Endodermal cell (in vitro differentiated cells): ENCODE measurements around the gene GNAT2. TPM values are rescaled to one million over a fixed set of nuclear protein-coding genes. Genes with fewer than 3 reads are reported as not detected.

ENCODE experiments used
- DNase-seq: peaks from one replicate; pipeline ENCODE4 v3.0.0-alpha.2; 2017
- H3K27ac ChIP-seq: 2 replicates; pipeline ENCODE4 v1.5.1; 2013; ENCODE audit warnings: mild to moderate bottlenecking, low read depth, low read length, moderate library complexity
- H3K27me3 ChIP-seq: 2 replicates; pipeline ENCODE4 v1.6.1; 2013; ENCODE audit warnings: mild to moderate bottlenecking, low read length, moderate library complexity; ENCODE audit not compliant: insufficient read depth, control insufficient read depth, poor library complexity, severe bottlenecking
- H3K36me3 ChIP-seq: 2 replicates; pipeline ENCODE4 v1.7.0; 2013; ENCODE audit warnings: mild to moderate bottlenecking, low read length, moderate library complexity; ENCODE audit not compliant: control insufficient read depth, insufficient read depth
- H3K4me1 ChIP-seq: one replicate; pipeline ENCODE4 v1.7.0; 2013; ENCODE audit warnings: low read length; ENCODE audit not compliant: control insufficient read depth, insufficient read depth
- H3K4me3 ChIP-seq: 2 replicates; pipeline ENCODE4 v1.5.1; 2013; ENCODE audit warnings: mild to moderate bottlenecking, low read length, moderate library complexity
- H3K9ac ChIP-seq: 2 replicates; pipeline ENCODE4 v1.6.1; 2013; ENCODE audit warnings: mild to moderate bottlenecking, low read length, moderate library complexity; ENCODE audit not compliant: poor library complexity, severe bottlenecking; ENCODE audit errors: extremely low read depth
- H3K9me3 ChIP-seq: 2 replicates; pipeline ENCODE4 v1.6.1; 2013; ENCODE audit warnings: mild to moderate bottlenecking, low read length, moderate library complexity; ENCODE audit not compliant: control insufficient read depth
- H3K27ac Mint-ChIP-seq: 2 replicates; pipeline ENCODE4 v1.8.0; 2020; ENCODE audit warnings: mixed read lengths
- H3K27me3 Mint-ChIP-seq: 2 replicates; pipeline ENCODE4 v1.8.0; 2021; ENCODE audit warnings: mild to moderate bottlenecking, mixed read lengths; ENCODE audit not compliant: insufficient read depth
- H3K36me3 Mint-ChIP-seq: 2 replicates; pipeline ENCODE4 v1.8.0; 2020; ENCODE audit warnings: low read depth, mixed read lengths
- H3K4me1 Mint-ChIP-seq: 2 replicates; pipeline ENCODE4 v1.8.0; 2020; ENCODE audit warnings: mixed read lengths
- H3K4me3 Mint-ChIP-seq: 2 replicates; pipeline ENCODE4 v1.8.0; 2020; ENCODE audit warnings: mild to moderate bottlenecking, moderate library complexity, mixed read lengths
- H3K9me3 Mint-ChIP-seq: 2 replicates; pipeline ENCODE4 v1.8.0; 2020; ENCODE audit warnings: mild to moderate bottlenecking, mixed read lengths
- CTCF ChIP-seq: fragments of 200-600 bp; sonication (generic); conservative IDR thresholded peaks from 2 replicates; pipeline ENCODE4 v1.5.0; 2021; ENCODE audit warnings: antibody characterized with exemption, mild to moderate bottlenecking
- WGBS, 2 experiments: methylation state at CpG; one replicate each; pipeline versions ENCODE4 v1.1.5 to v1.1.7; 2013; ENCODE audit warnings: missing lambda C conversion rate in 2 of 2, mixed read lengths in 1 of 2; ENCODE audit not compliant: insufficient coverage in 1 of 2, insufficient read length in 1 of 2; 5-methylcytosine and 5-hydroxymethylcytosine counted together
- long read RNA-seq, 4 experiments: library from polyadenylated mRNA in 2 of 4; library from RNA in 1 of 4; library from capped mRNA in 1 of 4; stranded (forward) in 3 of 4; unstranded in 1 of 4; transcript quantifications; one replicate each; pipeline ENCODE4 v2.0.0, GENCODE V29; 2020 to 2021; ENCODE audit warnings: inconsistent platforms in 1 of 4
- polyA plus RNA-seq, 2 experiments: library from polyadenylated mRNA; stranded (reverse); fragments of 50-300 nt; gene quantifications; one replicate each; pipeline ENCODE4 v1.2.3, GENCODE V29; 2013
- total RNA-seq, 2 donors: library from RNA; stranded (reverse); fragmentation: NEBNext Ultra II Directional in 1 of 2; extraction: Animal tissue kit (Norgen Biotek cat#: 25700) in 1 of 2; gene quantifications; 2 replicates in 1 of 2; 3 replicates in 1 of 2; pipeline ENCODE4 v1.2.1, GENCODE V29; 2021

GNAT2 gene
- not detected for total RNA-seq
- polyA plus RNA-seq (2013, experiment 1 of 2) = not detected
- not detected for polyA plus RNA-seq (2013, experiment 2 of 2)
- long read RNA-seq, experiment 1 = 0 reads
- long read RNA-seq, experiment 2, partial matches to known transcripts = 0 of 2 reads
- long read RNA-seq, experiment 2, other reads (novel, unspliced or antisense) = 2 of 2 reads
- long read RNA-seq, experiment 3, partial matches to known transcripts = 0 of 5 reads
- long read RNA-seq, experiment 3, other reads (novel, unspliced or antisense) = 5 of 5 reads
- long read RNA-seq, experiment 4 = 0 reads

- Mint-ChIP-seq H3K4me3 (peak within 1 kb of the TSS; percentile 91), H3K36me3 (no peaks in the 10 kb centered on the region), H3K27ac (peak within 1 kb of the TSS; percentile 93), H3K9me3 (no peaks in the 10 kb centered on the region), H3K27me3 (no peaks in the 10 kb centered on the region), H3K4me1 (peaks cover 23% of the 10 kb centered on the region)
- no peaks in the 10 kb centered on the region for H3K36me3 ChIP-seq
- no peak for TF ChIP-seq CTCF
- DNase-seq = peak; percentile 91
- H3K9me3 ChIP-seq = no peaks in the 10 kb centered on the region
- H3K27me3 ChIP-seq = no peaks in the 10 kb centered on the region
- H3K4me3 ChIP-seq = peak within 1 kb of the TSS; percentile 95
- H3K27ac ChIP-seq = peak within 1 kb of the TSS; percentile 73
- H3K4me1 ChIP-seq = peaks cover 7% of the 10 kb centered on the region
- WGBS, 2 experiments = 1 to 2% methylated on average over 24 to 47 of the region's 47 CpGs
- peak within 1 kb of the TSS; percentile 78 for H3K9ac ChIP-seq
Observed at GRCh38 chr1:109619576-109620400, at the start of gene GNAT2, which contains the start of gene AMPD2. GNAT2 (minus strand) TSS chr1:109619616; CDS start chr1:109612870, 6,746 bp downstream. AMPD2 (plus strand) TSS chr1:109619837; CDS start chr1:109621176, 1,339 bp downstream.

GRCh38 chr1:109668123-109668775 is 48.8 kb upstream of the GNAT2 start:
- DNase-seq = no peak
- peaks cover 4% of the 10 kb centered on the region for H3K27me3 Mint-ChIP-seq
- no peaks in the 10 kb centered on the region for H3K9me3 Mint-ChIP-seq
- no peak overlapping the region for H3K27ac ChIP-seq
- no peaks in the 10 kb centered on the region for H3K36me3 ChIP-seq
- H3K4me3 Mint-ChIP-seq = peak overlapping the region; percentile 62
- no peak for TF ChIP-seq CTCF
- no peak overlapping the region for H3K9ac ChIP-seq
- H3K4me1 ChIP-seq = peaks cover 5% of the 10 kb centered on the region
- H3K4me3 ChIP-seq = peak overlapping the region; percentile 70
- H3K27ac Mint-ChIP-seq = no peak overlapping the region
- WGBS, 2 experiments = 32 to 56% methylated on average over 8 to 26 of the region's 26 CpGs
- H3K4me1 Mint-ChIP-seq = peaks cover 6% of the 10 kb centered on the region
- H3K27me3 ChIP-seq = no peaks in the 10 kb centered on the region
- no peaks in the 10 kb centered on the region for H3K9me3 ChIP-seq
- peaks cover 10% of the 10 kb centered on the region for H3K36me3 Mint-ChIP-seq

- peaks cover 6% of the 10 kb centered on the region for H3K4me1 Mint-ChIP-seq
- peaks cover 8% of the 10 kb centered on the region for H3K36me3 Mint-ChIP-seq
- H3K36me3 ChIP-seq = no peaks in the 10 kb centered on the region
- peak within 1 kb of the TSS; percentile 62 for H3K4me3 Mint-ChIP-seq
- DNase-seq = peak; percentile 98
- peaks cover 5% of the 10 kb centered on the region for H3K4me1 ChIP-seq
- TF ChIP-seq CTCF = no peak
- H3K27me3 Mint-ChIP-seq = peaks cover 4% of the 10 kb centered on the region
- H3K4me3 ChIP-seq = peak within 1 kb of the TSS; percentile 70
- no peaks in the 10 kb centered on the region for H3K9me3 Mint-ChIP-seq
- H3K27me3 ChIP-seq = no peaks in the 10 kb centered on the region
- H3K9ac ChIP-seq = no peak within 1 kb of the TSS
- WGBS, 2 experiments = 21% methylated on average over 22 of the region's 22 CpGs; no CpG with 5 or more reads in 1 of the 2 experiments
- no peaks in the 10 kb centered on the region for H3K9me3 ChIP-seq
- H3K27ac ChIP-seq = no peak within 1 kb of the TSS
- H3K27ac Mint-ChIP-seq = peak within 1 kb of the TSS; percentile 53
Observed at GRCh38 chr1:109667452-109668122, 48.2 kb upstream of the GNAT2 start, which contains the start of gene GSTM2. GSTM2 (plus strand) TSS chr1:109668057; CDS start chr1:109668116, 59 bp downstream.
